GM21447 (cell line): ENCODE results near the gene RNF222.
"Not testable (repeated sequence)": the region's sequence is repeated elsewhere in the genome, so short reads cannot be mapped to it uniquely, and the experiment has no call there.

ENCODE experiments used
- ATAC-seq: cut with Tn5 transposase; IDR thresholded peaks from one replicate; pipeline ENCODE4 v1.9.1; 2021; ENCODE audit not compliant: unreplicated experiment

Gene RNF222

DNA sequence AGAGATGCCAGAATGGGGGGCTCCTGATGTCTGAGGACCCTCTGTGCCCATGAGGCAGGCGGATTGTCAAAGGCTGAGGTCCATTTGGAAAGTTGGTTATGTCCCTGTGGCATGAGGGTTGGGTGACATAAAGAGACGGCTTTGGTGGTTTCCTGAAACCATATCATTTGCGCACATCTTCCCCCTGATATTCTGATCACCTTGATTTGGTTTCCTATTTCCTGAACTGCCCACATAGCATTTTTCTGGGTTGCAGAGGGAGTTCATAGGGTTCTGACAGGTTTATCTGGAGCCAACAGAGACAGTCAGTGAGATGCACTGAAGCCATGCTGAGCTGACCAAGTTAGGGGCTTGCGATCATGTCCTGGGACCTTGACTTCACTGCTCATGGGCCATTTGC lies 15.7 kb upstream of the RNF222 start:
- ATAC-seq: no peak

DNA sequence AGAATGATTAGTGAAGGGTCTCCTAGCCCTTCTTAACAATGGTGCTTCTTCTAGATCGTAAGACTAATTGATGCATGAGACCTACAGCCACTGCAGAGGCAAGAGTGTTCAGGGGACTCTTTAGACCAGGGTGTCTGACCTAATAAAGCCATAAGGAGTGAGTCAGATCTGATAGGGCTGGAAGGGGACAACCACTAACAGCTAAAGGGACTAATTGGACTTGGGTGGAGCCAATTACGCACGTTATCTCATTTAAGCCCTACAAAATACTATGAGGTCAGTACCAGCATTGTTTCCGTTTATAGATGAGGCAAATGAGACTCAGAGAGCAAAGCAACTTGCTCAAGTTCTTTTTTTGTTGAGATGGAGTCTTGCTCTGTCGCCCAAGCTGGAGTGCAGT lies 14.5 kb upstream of the RNF222 start:
- ATAC-seq: no peak

DNA sequence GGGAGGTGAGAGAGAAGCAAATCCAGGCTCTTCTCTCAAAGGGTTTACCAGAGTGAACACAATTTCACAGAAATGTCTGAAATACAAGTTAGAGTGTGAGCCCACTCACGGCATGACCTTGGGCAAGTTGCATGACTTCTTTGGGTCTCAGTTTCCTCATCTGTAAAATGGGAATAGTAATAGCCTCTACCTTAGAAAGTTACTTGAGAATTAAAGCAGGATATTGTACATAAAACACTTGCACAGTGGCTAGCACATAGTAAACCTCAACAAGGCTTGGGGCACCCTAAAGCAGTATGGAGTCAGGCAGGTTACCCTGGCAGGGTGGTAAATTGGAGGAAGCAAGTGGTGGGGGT lies 13.2 kb upstream of the RNF222 start:
- no peak for ATAC-seq

DNA sequence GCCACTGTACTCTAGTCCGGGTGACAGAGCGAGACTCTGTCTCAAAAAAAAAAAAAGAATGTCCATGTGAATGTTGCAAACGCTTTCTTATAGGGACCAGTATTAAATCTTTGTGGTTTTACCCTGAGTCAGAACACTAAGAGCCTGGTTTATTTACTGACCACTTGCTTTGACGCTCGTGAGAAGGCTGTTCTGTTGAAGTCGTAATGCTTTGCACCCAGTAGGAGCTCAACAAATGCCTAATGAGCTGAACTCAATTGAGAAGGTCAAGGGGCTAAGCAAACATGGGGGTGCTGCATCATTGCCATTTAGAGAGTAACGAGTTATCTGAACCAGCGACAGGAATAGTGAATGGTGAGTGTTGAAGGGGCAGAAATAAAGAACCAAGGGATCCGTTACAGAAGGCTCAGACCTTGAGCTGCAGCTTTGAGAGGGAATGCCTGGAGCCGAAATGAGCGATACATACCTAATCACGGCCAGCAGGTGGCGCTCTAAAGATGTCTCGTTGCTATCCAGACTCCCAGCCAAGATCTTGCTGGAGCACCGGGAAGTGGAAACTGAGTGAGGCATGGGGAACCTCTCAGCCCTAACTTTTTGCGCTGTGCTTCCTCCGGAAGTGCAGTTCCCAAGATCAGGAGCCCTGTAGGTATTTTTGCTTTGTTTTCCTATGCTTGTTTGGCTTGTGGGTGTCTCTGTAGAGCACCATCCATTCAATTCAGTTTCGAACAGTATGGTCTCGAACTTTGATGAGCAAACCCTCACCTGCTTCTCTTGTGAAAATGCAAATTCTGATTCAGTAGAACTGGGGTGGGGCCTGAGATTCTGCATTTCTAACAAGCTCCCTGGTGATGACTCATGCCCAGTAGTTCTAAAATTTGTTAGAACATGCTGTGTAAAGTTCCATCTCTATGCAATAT lies 12.6 kb upstream of the RNF222 start:
- ATAC-seq: no peak

DNA sequence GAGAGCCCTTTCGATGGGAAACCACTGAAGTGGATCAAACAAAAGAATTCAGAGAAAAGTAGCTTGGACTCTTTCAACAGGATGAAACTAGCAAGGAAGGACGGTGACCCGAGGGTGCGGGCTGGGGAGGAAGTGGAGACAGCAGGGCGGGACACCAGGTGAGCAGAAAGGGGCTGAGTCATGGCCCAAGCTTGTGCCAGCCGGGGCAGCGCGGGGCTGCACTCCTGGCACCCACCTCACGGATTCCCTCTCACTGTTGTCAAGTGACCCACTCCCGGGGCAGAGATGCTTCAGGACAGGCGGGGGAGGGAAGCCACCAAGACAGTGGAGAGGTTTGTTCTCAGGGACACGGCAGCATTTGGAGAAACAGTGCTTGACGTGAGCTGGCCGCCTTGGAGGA lies 10.7 kb upstream of the RNF222 start:
- no peak for ATAC-seq

- ATAC-seq: no peak
Observed at GRCh38 chr17:8406174-8406573, 8.5 kb upstream of the RNF222 start.

GRCh38 chr17:8405499-8406016 lies 7.9 kb upstream of the RNF222 start:
- no peak for ATAC-seq

GRCh38 chr17:8402921-8403536 lies 5.4 kb upstream of the RNF222 start:
- no peak for ATAC-seq

- no peak for ATAC-seq
Observed at GRCh38 chr17:8401107-8401506, 3.5 kb upstream of the RNF222 start.

GRCh38 chr17:8398980-8399379 lies 1.4 kb upstream of the RNF222 start:
- no peak for ATAC-seq

GRCh38 chr17:8394497-8394896 lies 3.1 kb downstream of the RNF222 start:
- ATAC-seq: not testable (repeated sequence)

DNA sequence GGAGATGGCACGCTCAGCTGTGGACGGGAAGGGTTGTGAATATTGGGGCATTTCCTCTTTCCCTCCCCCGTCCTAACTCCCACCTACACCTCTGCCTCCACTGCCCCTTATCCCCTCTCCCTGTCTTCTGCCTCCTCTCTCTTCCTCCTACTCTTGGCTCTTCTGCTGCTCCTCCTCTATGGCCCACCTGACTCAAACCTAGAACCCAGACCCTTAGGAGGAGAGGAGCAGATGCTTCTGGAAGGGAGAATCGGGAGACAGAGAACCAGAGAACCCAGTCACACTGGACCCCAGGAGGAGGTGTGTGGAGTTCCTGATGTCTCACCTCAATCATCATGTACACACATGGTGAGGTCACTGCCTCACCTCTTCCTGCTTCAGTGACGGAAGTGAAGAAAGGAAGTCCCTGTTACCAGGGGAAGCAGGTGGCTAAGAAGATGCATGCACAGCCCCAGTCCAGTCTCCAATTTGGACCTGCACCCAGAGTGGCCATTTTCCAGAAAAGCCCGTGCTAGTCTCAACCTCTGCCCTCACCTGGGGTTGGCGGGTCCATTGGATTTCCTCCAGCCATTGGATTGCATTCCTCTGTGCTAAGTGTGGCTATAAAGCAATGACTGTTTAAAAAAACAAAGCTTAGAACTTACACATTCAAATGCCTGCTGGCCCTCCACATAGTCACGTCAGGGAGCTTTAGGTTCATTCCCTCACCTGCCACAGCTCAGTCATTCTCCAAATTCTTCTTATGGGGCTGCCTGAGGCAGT lies 4.0 kb downstream of the RNF222 start:
- ATAC-seq: no peak

DNA sequence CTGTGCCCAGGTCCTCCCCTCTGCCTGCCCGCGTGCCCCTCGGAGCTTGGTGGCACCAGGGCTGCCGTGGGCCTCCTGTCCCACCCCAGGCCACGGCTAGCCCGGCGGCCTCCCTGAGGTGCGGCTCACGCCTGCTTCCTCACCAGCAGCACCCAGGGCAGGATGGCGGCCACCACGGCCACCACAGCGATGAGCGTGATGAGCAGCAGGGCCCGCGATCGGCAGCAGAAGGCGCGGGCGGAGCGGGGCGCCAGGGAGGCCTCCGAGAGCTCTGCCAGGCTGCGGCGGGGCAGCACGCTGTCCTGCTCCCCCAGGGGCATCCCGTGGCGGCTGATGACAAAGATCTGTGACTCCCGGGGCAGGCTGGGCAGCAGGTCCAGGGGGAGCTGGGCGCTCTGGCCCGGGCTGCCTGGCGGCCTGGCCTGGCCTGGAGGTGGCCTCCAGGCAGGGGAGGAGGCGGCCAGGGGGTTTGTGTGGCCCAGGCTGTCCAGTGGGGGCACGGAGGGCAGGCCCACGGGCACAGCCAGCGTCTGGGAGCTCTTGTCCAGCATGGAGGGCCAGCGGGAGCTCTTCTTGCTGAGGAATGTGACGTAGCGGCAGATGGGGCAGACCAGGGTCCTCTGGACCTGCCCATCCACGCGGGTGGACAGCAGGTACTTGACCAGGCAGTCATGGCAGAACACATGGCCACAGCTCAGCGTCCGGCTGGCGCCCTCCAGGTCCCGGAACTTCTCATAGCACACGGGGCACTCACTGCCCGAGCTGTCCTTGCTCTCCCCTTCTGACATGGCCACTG lies 4.8 kb downstream of the RNF222 start:
- ATAC-seq: no peak

GRCh38 chr17:8392274-8392673 lies 5.4 kb downstream of the RNF222 start:
- no peak for ATAC-seq

GRCh38 chr17:8391711-8392110 lies 5.9 kb downstream of the RNF222 start:
- ATAC-seq: no peak

DNA sequence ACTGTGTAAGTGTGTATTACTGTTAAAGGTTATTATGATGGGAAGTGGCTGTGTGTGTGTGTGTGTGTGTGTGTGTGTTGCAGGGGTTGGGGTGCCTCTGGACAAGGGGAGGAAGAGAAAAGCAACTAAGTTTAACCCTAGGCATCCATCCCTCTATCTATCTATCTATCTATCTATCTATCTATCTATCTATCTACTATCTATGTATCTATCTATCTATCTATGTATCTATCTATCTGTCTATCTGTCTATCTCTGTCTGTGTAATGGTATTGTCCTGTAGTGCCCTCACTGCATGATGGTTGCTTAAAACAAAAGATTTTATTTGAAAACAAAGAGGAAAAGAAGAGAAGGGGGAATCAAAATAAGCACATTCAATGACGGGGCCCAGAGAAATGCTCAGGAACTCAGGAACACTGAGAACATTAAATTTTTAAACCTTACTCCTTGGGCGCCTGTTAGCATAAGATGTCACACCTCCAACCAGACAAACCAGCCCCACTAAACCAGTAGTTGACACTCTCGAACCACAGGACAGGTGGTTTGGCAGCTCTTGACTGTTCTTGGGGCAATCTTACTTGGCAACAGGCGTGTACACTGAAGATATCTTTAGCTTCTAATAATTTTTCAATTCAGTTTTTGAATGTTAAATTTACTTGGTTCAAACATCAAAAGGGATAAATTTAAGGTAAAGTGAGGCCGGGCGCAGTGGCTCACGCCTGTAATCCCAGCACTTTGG lies 9.5 kb downstream of the RNF222 start:
- no peak for ATAC-seq

DNA sequence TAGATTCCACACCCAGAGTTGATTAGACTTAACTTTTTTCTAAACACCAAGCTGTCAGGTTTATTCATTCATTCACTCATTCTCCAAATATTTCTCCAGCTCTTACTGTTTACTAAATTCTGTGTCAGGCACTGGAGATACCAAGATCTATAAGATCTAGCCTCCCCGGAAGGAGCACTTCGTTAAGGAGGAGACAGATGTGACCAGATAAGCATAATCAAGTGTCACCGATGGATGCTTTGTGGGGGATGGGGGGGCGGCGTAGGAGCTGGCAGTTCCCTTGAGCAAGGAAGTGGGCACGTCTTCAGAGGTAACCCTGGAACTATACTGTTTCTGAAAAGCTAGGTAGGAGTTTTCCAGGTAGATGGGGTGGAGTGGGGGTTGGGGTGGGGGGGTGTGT lies 10.8 kb downstream of the RNF222 start:
- no peak for ATAC-seq

DNA sequence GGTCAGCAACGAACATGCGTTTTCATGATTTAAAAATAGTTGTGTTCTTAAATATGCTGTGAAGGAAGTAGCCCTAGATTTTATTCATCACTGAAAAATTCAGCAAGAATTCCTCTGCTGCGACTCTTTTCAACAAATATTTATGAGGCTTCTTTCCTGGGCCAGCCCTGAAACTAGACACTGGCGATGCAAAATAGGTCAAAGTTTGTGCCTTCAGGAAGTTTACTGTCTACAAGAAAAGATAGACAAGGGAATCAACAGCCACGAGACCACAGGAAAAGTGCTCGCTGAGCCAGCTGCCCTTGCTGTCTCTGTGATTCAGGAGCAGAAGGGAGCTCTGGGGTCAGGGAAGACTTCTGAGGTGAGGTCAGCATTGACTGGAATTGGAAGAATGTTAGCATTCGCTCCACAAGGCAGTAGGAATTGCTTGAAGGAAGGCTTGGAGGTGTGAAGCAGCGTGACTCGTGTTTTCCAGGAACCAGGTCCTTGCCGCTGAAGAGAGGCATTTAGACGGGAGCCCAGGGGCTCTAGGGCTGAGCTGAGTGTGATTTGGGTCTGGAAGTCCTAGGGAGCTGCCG lies 12.7 kb downstream of the RNF222 start:
- no peak for ATAC-seq

- ATAC-seq: peak; percentile 88
Observed at GRCh38 chr17:8383143-8383822, 14.3 kb downstream of the RNF222 start, which contains the start of gene RPL26. RPL26 (minus strand) TSS chr17:8383193; CDS start chr17:8382310, 883 bp downstream.
